HG03342 (cell line): ENCODE data around the gene PARP1.
"Not testable (repeated sequence)": the region's sequence is repeated elsewhere in the genome, so short reads cannot be mapped to it uniquely, and the experiment has no call there.

Experiments used
- ATAC-seq: cut with Tn5 transposase; IDR thresholded peaks from one replicate; pipeline ENCODE4 v1.9.1; 2021; ENCODE audit warnings: mild to moderate bottlenecking, moderate library complexity; ENCODE audit not compliant: unreplicated experiment

The PARP1 gene

GRCh38 chr1:226429858-226430715, 22.2 kb upstream of the PARP1 start:
- no peak for ATAC-seq

GRCh38 chr1:226428791-226429461, 21.0 kb upstream of the PARP1 start:
- no peak for ATAC-seq

- ATAC-seq = no peak
These were observed 20.5 kb upstream of the PARP1 start for GRCh38 chr1:226428348-226428747.

GRCh38 chr1:226427131-226427530, 19.2 kb upstream of the PARP1 start:
- no peak for ATAC-seq

GRCh38 chr1:226426395-226426794, 18.5 kb upstream of the PARP1 start:
- not testable (repeated sequence) for ATAC-seq

GRCh38 chr1:226425431-226426031, 17.6 kb upstream of the PARP1 start:
- no peak for ATAC-seq

- no peak for ATAC-seq
These were observed 17.1 kb upstream of the PARP1 start for GRCh38 chr1:226425004-226425378.

GRCh38 chr1:226424221-226425003, 16.5 kb upstream of the PARP1 start:
- no peak for ATAC-seq

GRCh38 chr1:226422478-226422877, 14.6 kb upstream of the PARP1 start:
- ATAC-seq = no peak

GRCh38 chr1:226420897-226421296, 13.0 kb upstream of the PARP1 start:
- ATAC-seq = no peak

- no peak for ATAC-seq
These were observed 12.4 kb upstream of the PARP1 start for GRCh38 chr1:226420328-226420727.

GRCh38 chr1:226419284-226420029, 11.6 kb upstream of the PARP1 start:
- ATAC-seq = no peak

GRCh38 chr1:226417830-226418546, 10.1 kb upstream of the PARP1 start:
- no peak for ATAC-seq

GRCh38 chr1:226417350-226417749, 9.5 kb upstream of the PARP1 start:
- ATAC-seq = no peak

GRCh38 chr1:226414098-226414698, 6.3 kb upstream of the PARP1 start:
- ATAC-seq = no peak

GRCh38 chr1:226411619-226412018, 3.7 kb upstream of the PARP1 start:
- ATAC-seq = no peak

- no peak for ATAC-seq
These were observed 3.1 kb upstream of the PARP1 start for GRCh38 chr1:226410958-226411357.

- ATAC-seq = no peak
These were observed 1.5 kb upstream of the PARP1 start for GRCh38 chr1:226409392-226409791.
